Measurements from ENCODE around the gene CDK9.
A peak's percentile ranks its signal among the peaks of the same experiment; 100 is the strongest.

The CDK9 gene

DNA sequence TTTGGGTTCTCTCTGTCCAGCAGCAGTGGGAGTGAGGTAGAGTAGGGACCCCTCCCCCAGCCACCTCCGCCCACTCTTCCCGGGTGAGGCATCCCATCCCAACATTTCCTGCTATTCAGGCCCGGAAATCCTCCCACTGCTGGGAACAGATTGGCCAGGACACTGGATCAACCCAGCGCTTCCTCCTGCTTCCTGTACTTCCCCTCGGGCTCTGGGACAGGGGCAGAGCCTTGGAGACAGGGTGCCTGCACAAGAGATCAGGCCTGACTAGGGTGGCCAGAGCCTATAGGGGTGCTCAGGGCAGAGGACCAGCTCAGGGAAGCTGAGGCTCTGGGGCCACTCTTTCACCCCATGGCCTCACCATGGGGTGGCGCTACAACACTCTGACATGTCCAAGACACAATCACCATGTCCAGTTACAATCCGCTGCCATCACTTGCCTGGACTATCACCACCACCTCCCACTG, 21.9 kb upstream of the CDK9 start:
- Histone ChIP-seq H3K27me3 (ENCODE audit: control insufficient read depth, insufficient read depth, low read length) (no peaks in the 10 kb centered on the region), H3K4me3 (ENCODE audit: low read depth, low read length) (no peak overlapping the region), H3K9ac (ENCODE audit: low read depth, low read length) (no peak overlapping the region), H3K36me3 (ENCODE audit: control insufficient read depth, insufficient read depth, low read length) (no peaks in the 10 kb centered on the region), H3K27ac (ENCODE audit: low read depth, low read length) (no peak overlapping the region), H3K9me3 (ENCODE audit: control insufficient read depth, insufficient read depth, low read length) (no peaks in the 10 kb centered on the region), H3K4me1 (ENCODE audit: control insufficient read depth, insufficient read depth, low read length) (peaks cover 19% of the 10 kb centered on the region)

DNA sequence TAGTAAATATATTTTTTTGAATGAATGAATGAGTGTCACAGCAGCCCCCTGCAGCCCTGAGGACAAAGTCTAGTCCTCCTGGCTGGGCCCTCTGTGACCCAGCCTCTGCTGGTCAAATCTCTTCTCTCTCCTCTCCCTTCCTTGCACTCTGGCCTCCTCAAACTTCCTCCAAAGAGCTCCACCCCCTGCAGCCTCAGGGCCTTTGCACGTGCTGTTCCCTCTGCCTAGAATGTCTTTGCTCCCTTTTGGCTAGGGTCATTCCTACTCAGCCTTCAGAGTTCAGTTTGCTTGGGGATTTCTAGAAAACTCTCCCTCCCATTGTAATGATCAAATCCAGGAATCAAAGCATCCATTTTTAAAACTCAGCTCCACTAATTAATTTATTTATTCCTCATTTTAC, 20.4 kb upstream of the CDK9 start:
- H3K27ac ChIP-seq (ENCODE audit: low read depth, low read length), result no peak overlapping the region
- no peaks in the 10 kb centered on the region for H3K36me3 ChIP-seq (ENCODE audit: control insufficient read depth, insufficient read depth, low read length)

GRCh38 chr9:127767410-127767809, 18.4 kb upstream of the CDK9 start:
- Histone ChIP-seq H3K36me3 (ENCODE audit: control insufficient read depth, insufficient read depth, low read length) (no peaks in the 10 kb centered on the region), H3K9ac (ENCODE audit: low read depth, low read length) (peak overlapping the region; percentile 31; the same call in 1 of the 2 replicates), H3K27ac (ENCODE audit: low read depth, low read length) (no peak overlapping the region), H3K9me3 (ENCODE audit: control insufficient read depth, insufficient read depth, low read length) (no peaks in the 10 kb centered on the region), H3K4me3 (ENCODE audit: low read depth, low read length) (no peak overlapping the region), H3K4me1 (ENCODE audit: control insufficient read depth, insufficient read depth, low read length) (peaks cover 25% of the 10 kb centered on the region), H3K27me3 (ENCODE audit: control insufficient read depth, insufficient read depth, low read length) (no peaks in the 10 kb centered on the region)

More for the DNA sequence above, 20.4 kb upstream of the CDK9 start:
- Histone ChIP-seq H3K27me3 (ENCODE audit: control insufficient read depth, insufficient read depth, low read length) (no peaks in the 10 kb centered on the region), H3K9ac (ENCODE audit: low read depth, low read length) (no peak overlapping the region), H3K4me3 (ENCODE audit: low read depth, low read length) (no peak overlapping the region), H3K4me1 (ENCODE audit: control insufficient read depth, insufficient read depth, low read length) (peaks cover 27% of the 10 kb centered on the region), H3K9me3 (ENCODE audit: control insufficient read depth, insufficient read depth, low read length) (no peaks in the 10 kb centered on the region)

GRCh38 chr9:127767909-127768331, 17.9 kb upstream of the CDK9 start:
- peak overlapping the region; percentile 5 for H3K27ac ChIP-seq (ENCODE audit: low read depth, low read length)
- H3K9ac ChIP-seq (ENCODE audit: low read depth, low read length), result no peak overlapping the region; the same call in 1 of the 2 replicates
- H3K36me3 ChIP-seq (ENCODE audit: control insufficient read depth, insufficient read depth, low read length), result no peaks in the 10 kb centered on the region
- no peaks in the 10 kb centered on the region for H3K9me3 ChIP-seq (ENCODE audit: control insufficient read depth, insufficient read depth, low read length)
- no peaks in the 10 kb centered on the region for H3K27me3 ChIP-seq (ENCODE audit: control insufficient read depth, insufficient read depth, low read length)
- H3K4me1 ChIP-seq (ENCODE audit: control insufficient read depth, insufficient read depth, low read length), result peaks cover 23% of the 10 kb centered on the region
- H3K4me3 ChIP-seq (ENCODE audit: low read depth, low read length), result no peak overlapping the region

- H3K4me1 ChIP-seq (ENCODE audit: control insufficient read depth, insufficient read depth, low read length), result peaks cover 21% of the 10 kb centered on the region
- no peak overlapping the region for H3K27ac ChIP-seq (ENCODE audit: low read depth, low read length)
These were observed 17.1 kb upstream of the CDK9 start for GRCh38 chr9:127768698-127769097.

DNA sequence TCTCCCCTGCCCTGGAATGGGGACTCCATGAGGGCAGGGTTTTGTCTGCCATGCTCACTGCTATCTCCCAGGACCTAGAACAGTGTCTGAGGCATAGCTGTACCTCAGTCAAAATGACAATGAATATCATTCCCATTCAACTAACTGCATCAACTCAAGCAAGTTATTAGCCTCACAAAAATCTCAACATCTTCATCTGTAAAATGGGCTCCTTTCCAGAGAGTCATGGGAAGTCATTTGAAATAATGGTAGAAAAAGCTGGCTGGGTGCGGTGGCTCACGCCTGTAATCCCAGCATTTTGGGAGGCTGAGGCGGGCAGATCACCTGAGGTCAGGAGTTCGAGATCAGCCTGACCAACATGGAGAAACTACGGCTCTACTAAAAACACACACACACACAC, 16.7 kb upstream of the CDK9 start:
- Histone ChIP-seq H3K27me3 (ENCODE audit: control insufficient read depth, insufficient read depth, low read length) (no peaks in the 10 kb centered on the region), H3K27ac (ENCODE audit: low read depth, low read length) (no peak overlapping the region), H3K4me1 (ENCODE audit: control insufficient read depth, insufficient read depth, low read length) (peaks cover 18% of the 10 kb centered on the region), H3K9ac (ENCODE audit: low read depth, low read length) (no peak overlapping the region), H3K36me3 (ENCODE audit: control insufficient read depth, insufficient read depth, low read length) (no peaks in the 10 kb centered on the region), H3K4me3 (ENCODE audit: low read depth, low read length) (no peak overlapping the region), H3K9me3 (ENCODE audit: control insufficient read depth, insufficient read depth, low read length) (no peaks in the 10 kb centered on the region)

More at GRCh38 chr9:127768698-127769097, 17.1 kb upstream of the CDK9 start:
- Histone ChIP-seq H3K9me3 (ENCODE audit: control insufficient read depth, insufficient read depth, low read length) (no peaks in the 10 kb centered on the region), H3K9ac (ENCODE audit: low read depth, low read length) (no peak overlapping the region), H3K36me3 (ENCODE audit: control insufficient read depth, insufficient read depth, low read length) (no peaks in the 10 kb centered on the region), H3K27me3 (ENCODE audit: control insufficient read depth, insufficient read depth, low read length) (no peaks in the 10 kb centered on the region), H3K4me3 (ENCODE audit: low read depth, low read length) (no peak overlapping the region)

- H3K9me3 ChIP-seq (ENCODE audit: control insufficient read depth, insufficient read depth, low read length), result no peaks in the 10 kb centered on the region
- 0 out of 2 replicates have a peak overlapping the region, but pooled peaks have one; percentile 66 for H3K4me3 ChIP-seq (ENCODE audit: low read depth, low read length)
- no peaks in the 10 kb centered on the region for H3K27me3 ChIP-seq (ENCODE audit: control insufficient read depth, insufficient read depth, low read length)
- peaks cover 18% of the 10 kb centered on the region for H3K4me1 ChIP-seq (ENCODE audit: control insufficient read depth, insufficient read depth, low read length)
- no peak overlapping the region for H3K27ac ChIP-seq (ENCODE audit: low read depth, low read length)
- no peaks in the 10 kb centered on the region for H3K36me3 ChIP-seq (ENCODE audit: control insufficient read depth, insufficient read depth, low read length)
- H3K9ac ChIP-seq (ENCODE audit: low read depth, low read length), result no peak overlapping the region
These were observed 15.8 kb upstream of the CDK9 start for GRCh38 chr9:127769929-127770582.

DNA sequence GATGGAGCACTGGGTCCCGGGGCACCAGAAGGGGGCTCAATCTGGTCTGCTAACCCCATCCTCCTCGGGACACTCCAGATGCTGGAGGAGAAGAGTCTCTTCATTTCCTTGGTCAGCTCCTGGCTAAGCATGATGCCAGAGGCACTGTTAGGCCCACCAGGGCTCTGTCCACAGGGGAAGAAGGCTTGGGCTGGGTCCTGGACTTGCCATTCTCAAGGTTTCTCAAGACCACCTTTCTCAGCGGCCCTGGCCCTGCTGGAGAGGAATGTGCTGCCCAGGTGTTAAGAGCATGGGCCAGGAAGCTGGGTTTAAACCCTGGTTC, 15.3 kb upstream of the CDK9 start:
- Histone ChIP-seq H3K9ac (ENCODE audit: low read depth, low read length) (no peak overlapping the region), H3K27ac (ENCODE audit: low read depth, low read length) (no peak overlapping the region), H3K9me3 (ENCODE audit: control insufficient read depth, insufficient read depth, low read length) (no peaks in the 10 kb centered on the region), H3K27me3 (ENCODE audit: control insufficient read depth, insufficient read depth, low read length) (no peaks in the 10 kb centered on the region), H3K4me1 (ENCODE audit: control insufficient read depth, insufficient read depth, low read length) (peaks cover 18% of the 10 kb centered on the region), H3K36me3 (ENCODE audit: control insufficient read depth, insufficient read depth, low read length) (no peaks in the 10 kb centered on the region), H3K4me3 (ENCODE audit: low read depth, low read length) (peak overlapping the region; percentile 66)

GRCh38 chr9:127770905-127771569, 14.8 kb upstream of the CDK9 start:
- Histone ChIP-seq H3K27ac (ENCODE audit: low read depth, low read length) (no peak overlapping the region), H3K4me1 (ENCODE audit: control insufficient read depth, insufficient read depth, low read length) (peaks cover 19% of the 10 kb centered on the region), H3K9me3 (ENCODE audit: control insufficient read depth, insufficient read depth, low read length) (no peaks in the 10 kb centered on the region), H3K36me3 (ENCODE audit: control insufficient read depth, insufficient read depth, low read length) (no peaks in the 10 kb centered on the region), H3K27me3 (ENCODE audit: control insufficient read depth, insufficient read depth, low read length) (no peaks in the 10 kb centered on the region), H3K9ac (ENCODE audit: low read depth, low read length) (no peak overlapping the region), H3K4me3 (ENCODE audit: low read depth, low read length) (peak overlapping the region; percentile 66)

GRCh38 chr9:127771570-127772189, 14.2 kb upstream of the CDK9 start:
- peak overlapping the region; percentile 66 for H3K4me3 ChIP-seq (ENCODE audit: low read depth, low read length)
- H3K36me3 ChIP-seq (ENCODE audit: control insufficient read depth, insufficient read depth, low read length), result no peaks in the 10 kb centered on the region
- H3K4me1 ChIP-seq (ENCODE audit: control insufficient read depth, insufficient read depth, low read length), result peaks cover 24% of the 10 kb centered on the region
- no peaks in the 10 kb centered on the region for H3K27me3 ChIP-seq (ENCODE audit: control insufficient read depth, insufficient read depth, low read length)
- peak overlapping the region; percentile 40 for H3K27ac ChIP-seq (ENCODE audit: low read depth, low read length)
- no peak overlapping the region for H3K9ac ChIP-seq (ENCODE audit: low read depth, low read length)
- no peaks in the 10 kb centered on the region for H3K9me3 ChIP-seq (ENCODE audit: control insufficient read depth, insufficient read depth, low read length)

DNA sequence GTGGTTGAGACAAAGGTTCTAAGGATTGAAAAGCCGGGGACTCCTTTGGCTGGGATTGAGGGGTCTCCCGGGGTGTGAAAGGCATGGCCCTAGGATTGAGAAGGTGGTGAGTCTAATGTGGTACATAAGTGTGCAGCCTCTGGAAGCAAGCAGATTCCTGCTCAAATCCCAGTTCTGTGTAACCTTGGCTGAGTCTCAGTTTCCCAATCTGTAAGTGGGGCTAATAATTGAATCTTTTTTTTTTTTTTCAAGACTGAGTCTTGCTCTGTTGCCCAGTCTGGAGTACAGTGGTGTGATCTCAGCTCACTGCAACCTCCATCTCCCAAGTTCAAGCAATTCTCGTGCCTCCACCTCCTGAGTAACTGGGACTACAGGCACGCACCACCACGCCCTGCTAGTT, 13.2 kb upstream of the CDK9 start:
- no peak overlapping the region for H3K4me3 ChIP-seq (ENCODE audit: low read depth, low read length)
- peaks cover 24% of the 10 kb centered on the region for H3K4me1 ChIP-seq (ENCODE audit: control insufficient read depth, insufficient read depth, low read length)
- H3K27ac ChIP-seq (ENCODE audit: low read depth, low read length), result no peak overlapping the region
- H3K36me3 ChIP-seq (ENCODE audit: control insufficient read depth, insufficient read depth, low read length), result no peaks in the 10 kb centered on the region
- no peaks in the 10 kb centered on the region for H3K9me3 ChIP-seq (ENCODE audit: control insufficient read depth, insufficient read depth, low read length)
- no peak overlapping the region for H3K9ac ChIP-seq (ENCODE audit: low read depth, low read length)
- H3K27me3 ChIP-seq (ENCODE audit: control insufficient read depth, insufficient read depth, low read length), result no peaks in the 10 kb centered on the region

Measured in HUES48 (cell line).